HCT116 (cell line): ENCODE data around the gene CERT1. TPM values are rescaled to one million over a fixed set of nuclear protein-coding genes. Genes with fewer than 3 reads are reported as not detected.

ENCODE experiments used
- ATAC-seq: fragments of 200-7000 bp; cut with Tn5 transposase; 2 replicates; pipeline ENCODE4 v1.9.1; 2020; ENCODE audit warnings: mild to moderate bottlenecking, moderate library complexity
- BruUV-seq: library from RNA; stranded (reverse); fragments of 400-500 nt; replicated peaks from 2 replicates; lab custom pipeline; 2021; lab: Mats Ljungman, UMichigan
- CTCF ChIA-PET: fragments of 300-600 bp; sonication (Branson Sonifier 250); formaldehyde crosslinking; loops from one replicate; lab custom pipeline; 2021; ENCODE audit warnings: antibody characterized with exemption; lab: Charles Lee
- POLR2A ChIA-PET: fragments of 300-600, 350-600 bp; sonication (Branson Sonifier 250); formaldehyde crosslinking; loops from one replicate; lab custom pipeline; 2021; ENCODE audit warnings: antibody characterized with exemption; lab: Charles Lee
- RAD21 ChIA-PET, 2 experiments: fragments of 300-600 bp; sonication (Branson Sonifier 250); formaldehyde crosslinking; loops; one replicate each; lab custom pipeline; 2023; ENCODE audit warnings: low total read pairs in 2 of 2; ENCODE audit not compliant: uncharacterized antibody in 2 of 2, unreplicated experiment in 2 of 2, low non-redundant PET in 1 of 2; lab: Charles Lee
- DNase-seq: peaks from one replicate; pipeline ENCODE4 v3.0.0-alpha.2; 2010; ENCODE audit warnings: low read depth, low spot score
- H2AFZ ChIP-seq: fragments of 200-600 bp; shearing (Covaris generic), sonication (generic); 2 replicates; pipeline ENCODE4 v1.6.1; 2017; ENCODE audit warnings: low read depth, mixed run types, mixed read lengths, antibody characterized with exemption, low read length; ENCODE audit not compliant: poor library complexity, severe bottlenecking
- H3K27ac ChIP-seq: 2 replicates; pipeline ENCODE4 v1.5.1; 2012; ENCODE audit warnings: low read depth, low read length
- H3K27me3 ChIP-seq: fragments of 200-600 bp; sonication (generic); 2 replicates; pipeline ENCODE4 v1.6.1; 2016; ENCODE audit warnings: mixed run types, low read length, mixed read lengths; ENCODE audit not compliant: insufficient read depth
- H3K36me3 ChIP-seq, 2 experiments: fragments of 200-500 bp in 1 of 2; fragments of 200-600 bp in 1 of 2; sonication (Bioruptor generic) in 1 of 2; sonication (generic) in 1 of 2; 2 replicates each; pipeline versions ENCODE4 v1.5.1 to v1.6.1; 2014 to 2016; ENCODE audit warnings: low read length in 2 of 2, inconsistent platforms in 1 of 2, mixed read lengths in 1 of 2, mixed run types in 1 of 2; ENCODE audit not compliant: insufficient read depth in 2 of 2, control insufficient read depth in 1 of 2
- H3K4me1 ChIP-seq, 2 experiments: fragments of 200-600 bp in 1 of 2; sonication (generic) in 1 of 2; 2 replicates each; pipeline versions ENCODE4 v1.5.1 to v1.6.1; 2012 to 2017; ENCODE audit warnings: low read length in 2 of 2, inconsistent platforms in 1 of 2, mild to moderate bottlenecking in 1 of 2, mixed read lengths in 1 of 2, mixed run types in 1 of 2, moderate library complexity in 1 of 2; ENCODE audit not compliant: insufficient read depth in 2 of 2, control insufficient read depth in 1 of 2
- H3K4me2 ChIP-seq: fragments of 200-600 bp; sonication (generic); 2 replicates; pipeline ENCODE4 v1.6.1; 2017; ENCODE audit warnings: mixed run types, low read length, mixed read lengths
- H3K4me3 ChIP-seq, 2 experiments: fragments of 200-600 bp in 1 of 2; sonication (generic) in 1 of 2; replicated peaks in 1 of 2; 2 replicates each; pipeline ENCODE4 v1.5.1; 2011 to 2016; ENCODE audit warnings: low read length in 2 of 2, control low read depth in 1 of 2, low read depth in 1 of 2, mild to moderate bottlenecking in 1 of 2, mixed read lengths in 1 of 2, mixed run types in 1 of 2
- H3K79me2 ChIP-seq: fragments of 200-600 bp; sonication (generic); 2 replicates; pipeline ENCODE4 v1.6.1; 2017; ENCODE audit warnings: mild to moderate bottlenecking, mixed run types, low read length, moderate library complexity, mixed read lengths; ENCODE audit not compliant: insufficient read depth
- H3K9ac ChIP-seq: fragments of 200-600 bp; sonication (generic); 2 replicates; pipeline ENCODE4 v1.6.1; 2016; ENCODE audit warnings: low read length, mixed read lengths
- H3K9me2 ChIP-seq: fragments of 200-600 bp; sonication (generic), shearing (Covaris generic); 2 replicates; pipeline ENCODE4 v1.6.1; 2017; ENCODE audit warnings: mixed run types, mild to moderate bottlenecking, moderate library complexity; ENCODE audit not compliant: insufficient read depth
- H3K9me3 ChIP-seq, 2 experiments: fragments of 200-500 bp in 1 of 2; fragments of 200-600 bp in 1 of 2; sonication (Bioruptor generic) in 1 of 2; sonication (generic) in 1 of 2; 2 replicates each; pipeline ENCODE4 v1.6.1; 2014 to 2017; ENCODE audit warnings: low read length in 2 of 2, mixed read lengths in 2 of 2, inconsistent platforms in 1 of 2, low read depth in 1 of 2, mild to moderate bottlenecking in 1 of 2, mixed run types in 1 of 2, moderate library complexity in 1 of 2; ENCODE audit not compliant: control insufficient read depth in 1 of 2, insufficient read depth in 1 of 2
- H4K20me1 ChIP-seq: fragments of 200-600 bp; sonication (generic), shearing (Covaris generic); 2 replicates; pipeline ENCODE4 v1.6.1; 2017; ENCODE audit warnings: mixed run types, mild to moderate bottlenecking, moderate library complexity; ENCODE audit not compliant: insufficient read depth
- EGR1 ChIP-seq: IDR thresholded peaks from 2 replicates; pipeline ENCODE4 v1.6.1; 2012; ENCODE audit warnings: low read depth
- ELF1 ChIP-seq: IDR thresholded peaks from 2 replicates; pipeline ENCODE4 v1.6.1; 2012; ENCODE audit warnings: low read depth, borderline replicate concordance
- EZH2 ChIP-seq: fragments of 200-600 bp; sonication (generic); IDR thresholded peaks from 2 replicates; pipeline ENCODE4 v1.6.1; 2017; ENCODE audit warnings: antibody characterized with exemption, mixed run types
- EZH2phosphoT487 ChIP-seq: fragments of 200-600 bp; IDR thresholded peaks from 2 replicates; pipeline ENCODE4 v1.6.1; 2018; ENCODE audit warnings: antibody characterized with exemption, borderline replicate concordance
- FOSL1 ChIP-seq: IDR thresholded peaks from 2 replicates; pipeline ENCODE4 v1.6.1; 2012; ENCODE audit warnings: low read depth
- JUND ChIP-seq: IDR thresholded peaks from 2 replicates; pipeline ENCODE4 v1.6.1; 2012
- POLR2A ChIP-seq: IDR thresholded peaks from 2 replicates; pipeline ENCODE4 v1.7.0; 2011; ENCODE audit warnings: borderline replicate concordance; ENCODE audit not compliant: insufficient read depth, insufficient read length; ENCODE audit errors: extremely low read depth
- POLR2AphosphoS5 ChIP-seq: IDR thresholded peaks from 2 replicates; pipeline ENCODE4 v1.6.1; 2011; ENCODE audit warnings: mild to moderate bottlenecking, low read depth, low read length, moderate library complexity
- RAD21 ChIP-seq: IDR thresholded peaks from 2 replicates; pipeline ENCODE4 v1.6.1; 2012; ENCODE audit warnings: low read depth, mild to moderate bottlenecking
- SIN3A ChIP-seq: IDR thresholded peaks from 2 replicates; pipeline ENCODE4 v1.6.1; 2012; ENCODE audit warnings: low read depth
- intact Hi-C: fragments of 100-400 bp; cut with micrococcal nuclease; formaldehyde crosslinking; loops from 2 replicates; pipeline ENCODE4 v1.10.0; 2022
- total RNA-seq: library from RNA; stranded (reverse); gene quantifications from one replicate; pipeline ENCODE4 v1.2.1, GENCODE V29; 2021; ENCODE audit not compliant: unreplicated experiment
- TF ChIP-seq, protein P1 (sequence below): IDR thresholded peaks from 2 replicates; pipeline ENCODE4 v1.6.1; 2012; ENCODE audit warnings: low read depth
- TF ChIP-seq, protein P2 (sequence below): IDR thresholded peaks from 2 replicates; pipeline ENCODE4 v1.6.1; 2012
- TF ChIP-seq, protein P3 (sequence below): IDR thresholded peaks from 2 replicates; pipeline ENCODE4 v1.6.1; 2012
- TF ChIP-seq, protein P4 (sequence below), 3 experiments: fragments of 200-600 bp in 1 of 3; sonication (generic) in 1 of 3; IDR thresholded peaks in 2 of 3; conservative IDR thresholded peaks in 1 of 3; 2 replicates each; pipeline ENCODE4 v1.5.1; 2012 to 2017; ENCODE audit warnings: low read depth in 2 of 3, low read length in 2 of 3, antibody characterized with exemption in 1 of 3, borderline replicate concordance in 1 of 3, control low read depth in 1 of 3, mild to moderate bottlenecking in 1 of 3, mixed read lengths in 1 of 3, mixed run types in 1 of 3, moderate library complexity in 1 of 3; ENCODE audit not compliant: insufficient read depth in 1 of 3
- TF ChIP-seq, protein P5 (sequence below): IDR thresholded peaks from 2 replicates; pipeline ENCODE4 v1.6.1; 2011; ENCODE audit warnings: mild to moderate bottlenecking, low read length, moderate library complexity; ENCODE audit not compliant: insufficient replicate concordance; ENCODE audit errors: extremely low read depth

Gene CERT1
- total RNA-seq, 1 experiment from 2014 or later: 22.8 TPM

DNA sequence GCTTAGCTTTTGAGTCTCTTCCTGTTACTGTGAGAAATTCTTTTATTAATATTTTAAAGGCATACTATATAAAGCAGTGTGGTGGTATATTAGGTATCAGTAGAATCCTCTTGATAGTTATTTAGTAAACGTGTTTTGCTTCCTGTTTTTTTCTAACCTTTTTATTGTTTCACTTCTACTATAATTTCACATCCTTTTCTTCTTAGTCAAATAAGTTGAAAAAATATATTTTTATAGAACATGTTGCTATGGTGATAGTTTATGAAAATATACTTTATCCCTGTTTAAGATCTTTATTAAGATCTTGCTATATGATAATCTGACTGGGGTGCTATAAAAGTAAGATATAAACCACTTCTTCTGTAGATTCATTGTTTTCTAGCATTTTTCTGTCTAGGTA, 2.4 kb upstream of the CERT1 start (continued):
- TF ChIP-seq, protein P1, sequence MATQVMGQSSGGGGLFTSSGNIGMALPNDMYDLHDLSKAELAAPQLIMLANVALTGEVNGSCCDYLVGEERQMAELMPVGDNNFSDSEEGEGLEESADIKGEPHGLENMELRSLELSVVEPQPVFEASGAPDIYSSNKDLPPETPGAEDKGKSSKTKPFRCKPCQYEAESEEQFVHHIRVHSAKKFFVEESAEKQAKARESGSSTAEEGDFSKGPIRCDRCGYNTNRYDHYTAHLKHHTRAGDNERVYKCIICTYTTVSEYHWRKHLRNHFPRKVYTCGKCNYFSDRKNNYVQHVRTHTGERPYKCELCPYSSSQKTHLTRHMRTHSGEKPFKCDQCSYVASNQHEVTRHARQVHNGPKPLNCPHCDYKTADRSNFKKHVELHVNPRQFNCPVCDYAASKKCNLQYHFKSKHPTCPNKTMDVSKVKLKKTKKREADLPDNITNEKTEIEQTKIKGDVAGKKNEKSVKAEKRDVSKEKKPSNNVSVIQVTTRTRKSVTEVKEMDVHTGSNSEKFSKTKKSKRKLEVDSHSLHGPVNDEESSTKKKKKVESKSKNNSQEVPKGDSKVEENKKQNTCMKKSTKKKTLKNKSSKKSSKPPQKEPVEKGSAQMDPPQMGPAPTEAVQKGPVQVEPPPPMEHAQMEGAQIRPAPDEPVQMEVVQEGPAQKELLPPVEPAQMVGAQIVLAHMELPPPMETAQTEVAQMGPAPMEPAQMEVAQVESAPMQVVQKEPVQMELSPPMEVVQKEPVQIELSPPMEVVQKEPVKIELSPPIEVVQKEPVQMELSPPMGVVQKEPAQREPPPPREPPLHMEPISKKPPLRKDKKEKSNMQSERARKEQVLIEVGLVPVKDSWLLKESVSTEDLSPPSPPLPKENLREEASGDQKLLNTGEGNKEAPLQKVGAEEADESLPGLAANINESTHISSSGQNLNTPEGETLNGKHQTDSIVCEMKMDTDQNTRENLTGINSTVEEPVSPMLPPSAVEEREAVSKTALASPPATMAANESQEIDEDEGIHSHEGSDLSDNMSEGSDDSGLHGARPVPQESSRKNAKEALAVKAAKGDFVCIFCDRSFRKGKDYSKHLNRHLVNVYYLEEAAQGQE: no peak
- TF ChIP-seq, all 23 proteins: peak for 0

DNA sequence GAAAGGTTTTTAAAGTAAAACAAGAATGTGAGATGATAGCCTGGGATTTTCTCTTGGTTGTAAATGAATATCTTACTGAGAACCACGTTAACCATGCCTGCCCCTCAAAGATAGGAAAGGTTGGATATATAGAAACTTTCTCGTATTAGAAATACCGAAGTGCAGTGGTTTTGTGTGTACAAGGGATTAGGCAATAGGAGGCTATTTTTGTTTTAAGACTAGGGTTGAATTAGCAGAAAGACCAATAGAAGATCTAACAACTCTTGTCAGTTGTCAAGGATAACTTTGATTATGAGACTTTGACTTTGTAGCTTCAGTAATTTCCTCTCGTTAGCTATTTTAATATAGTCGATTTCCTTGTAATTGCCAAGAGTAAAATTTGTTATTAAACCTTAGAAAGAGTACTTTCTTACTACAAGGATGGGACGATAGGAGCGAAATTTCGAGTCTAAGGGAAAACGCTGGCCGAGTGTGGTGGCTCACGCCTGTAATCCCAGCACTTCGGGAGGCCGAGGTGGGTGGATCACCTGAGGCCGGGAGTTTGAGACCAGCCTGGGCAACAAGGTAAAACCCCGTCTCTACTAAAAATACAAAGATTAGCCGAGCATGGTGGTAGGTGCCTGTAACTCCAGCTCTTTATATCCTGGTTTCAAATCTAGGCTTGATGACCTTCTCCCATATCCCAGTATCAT, 1.1 kb upstream of the CERT1 start:
- intact Hi-C loops: loop anchor here (5.0 kb wide), 2 partner anchors 55 to 175 kb away; partner anchors contain the start of gene HMGCR
- Histone ChIP-seq H3K9me2 (no peaks in the 10 kb centered on the region), H4K20me1 (peaks cover 3% of the 10 kb centered on the region; the same call in 1 of the 2 replicates), H2AFZ (peak overlapping the region; percentile 56), H3K4me1 (peaks cover 7 to 18% of the 10 kb centered on the region in 2 experiments; a peak in 3 of 4 replicates), H3K27ac (peak overlapping the region; percentile 32; the same call in 1 of the 2 replicates), H3K79me2 (peaks cover 79% of the 10 kb centered on the region), H3K9me3 (no peaks in the 10 kb centered on the region), H3K4me2 (peak overlapping the region; percentile 83), H3K36me3 (no peaks in the 10 kb centered on the region), H3K27me3 (no peaks in the 10 kb centered on the region), H3K4me3 (peak overlapping the region; percentile 83 to 90), H3K9ac (peak overlapping the region; percentile 64)
- ChIA-PET CTCF (no interaction called here), RAD21 (no interaction called here), POLR2A (no interaction called here)
- ATAC-seq (no peak), DNase-seq (no peak)
- BruUV-seq: no TSS peak
- TF ChIP-seq ELF1: no peak
- no peak for TF ChIP-seq EZH2phosphoT487
- TF ChIP-seq, protein P2, sequence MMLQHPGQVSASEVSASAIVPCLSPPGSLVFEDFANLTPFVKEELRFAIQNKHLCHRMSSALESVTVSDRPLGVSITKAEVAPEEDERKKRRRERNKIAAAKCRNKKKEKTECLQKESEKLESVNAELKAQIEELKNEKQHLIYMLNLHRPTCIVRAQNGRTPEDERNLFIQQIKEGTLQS: no peak
- TF ChIP-seq JUND: no peak
- TF ChIP-seq, protein P3, sequence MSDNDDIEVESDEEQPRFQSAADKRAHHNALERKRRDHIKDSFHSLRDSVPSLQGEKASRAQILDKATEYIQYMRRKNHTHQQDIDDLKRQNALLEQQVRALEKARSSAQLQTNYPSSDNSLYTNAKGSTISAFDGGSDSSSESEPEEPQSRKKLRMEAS: no peak
- TF ChIP-seq, protein P4, sequence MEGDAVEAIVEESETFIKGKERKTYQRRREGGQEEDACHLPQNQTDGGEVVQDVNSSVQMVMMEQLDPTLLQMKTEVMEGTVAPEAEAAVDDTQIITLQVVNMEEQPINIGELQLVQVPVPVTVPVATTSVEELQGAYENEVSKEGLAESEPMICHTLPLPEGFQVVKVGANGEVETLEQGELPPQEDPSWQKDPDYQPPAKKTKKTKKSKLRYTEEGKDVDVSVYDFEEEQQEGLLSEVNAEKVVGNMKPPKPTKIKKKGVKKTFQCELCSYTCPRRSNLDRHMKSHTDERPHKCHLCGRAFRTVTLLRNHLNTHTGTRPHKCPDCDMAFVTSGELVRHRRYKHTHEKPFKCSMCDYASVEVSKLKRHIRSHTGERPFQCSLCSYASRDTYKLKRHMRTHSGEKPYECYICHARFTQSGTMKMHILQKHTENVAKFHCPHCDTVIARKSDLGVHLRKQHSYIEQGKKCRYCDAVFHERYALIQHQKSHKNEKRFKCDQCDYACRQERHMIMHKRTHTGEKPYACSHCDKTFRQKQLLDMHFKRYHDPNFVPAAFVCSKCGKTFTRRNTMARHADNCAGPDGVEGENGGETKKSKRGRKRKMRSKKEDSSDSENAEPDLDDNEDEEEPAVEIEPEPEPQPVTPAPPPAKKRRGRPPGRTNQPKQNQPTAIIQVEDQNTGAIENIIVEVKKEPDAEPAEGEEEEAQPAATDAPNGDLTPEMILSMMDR (IDR thresholded peaks at IDR 0.05 in 2 of 3, conservative IDR thresholded peaks at IDR 0.05 in 1 of 3; ENCODE audit: borderline replicate concordance in 1 of 3, insufficient read depth in 1 of 3, low read depth in 2 of 3, low read length in 2 of 3): no peak
- TF ChIP-seq POLR2AphosphoS5: no peak
- TF ChIP-seq FOSL1: no peak
- no peak for TF ChIP-seq RAD21
- TF ChIP-seq EGR1: no peak
- TF ChIP-seq, protein P5, sequence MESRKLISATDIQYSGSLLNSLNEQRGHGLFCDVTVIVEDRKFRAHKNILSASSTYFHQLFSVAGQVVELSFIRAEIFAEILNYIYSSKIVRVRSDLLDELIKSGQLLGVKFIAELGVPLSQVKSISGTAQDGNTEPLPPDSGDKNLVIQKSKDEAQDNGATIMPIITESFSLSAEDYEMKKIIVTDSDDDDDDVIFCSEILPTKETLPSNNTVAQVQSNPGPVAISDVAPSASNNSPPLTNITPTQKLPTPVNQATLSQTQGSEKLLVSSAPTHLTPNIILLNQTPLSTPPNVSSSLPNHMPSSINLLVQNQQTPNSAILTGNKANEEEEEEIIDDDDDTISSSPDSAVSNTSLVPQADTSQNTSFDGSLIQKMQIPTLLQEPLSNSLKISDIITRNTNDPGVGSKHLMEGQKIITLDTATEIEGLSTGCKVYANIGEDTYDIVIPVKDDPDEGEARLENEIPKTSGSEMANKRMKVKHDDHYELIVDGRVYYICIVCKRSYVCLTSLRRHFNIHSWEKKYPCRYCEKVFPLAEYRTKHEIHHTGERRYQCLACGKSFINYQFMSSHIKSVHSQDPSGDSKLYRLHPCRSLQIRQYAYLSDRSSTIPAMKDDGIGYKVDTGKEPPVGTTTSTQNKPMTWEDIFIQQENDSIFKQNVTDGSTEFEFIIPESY: no peak
- no peak for TF ChIP-seq POLR2A
- TF ChIP-seq EZH2: no peak
- no peak for TF ChIP-seq SIN3A
